DMS114 treated with DMSO at 0.1 percent for 48 hours (cell line): ENCODE measurements around the gene PLXNA4.

ENCODE experiments used
- DNase-seq: peaks from one replicate; lab custom pipeline; 2025; ENCODE audit not compliant: unreplicated experiment; lab: John Stamatoyannopoulos, UW

PLXNA4 gene

DNA sequence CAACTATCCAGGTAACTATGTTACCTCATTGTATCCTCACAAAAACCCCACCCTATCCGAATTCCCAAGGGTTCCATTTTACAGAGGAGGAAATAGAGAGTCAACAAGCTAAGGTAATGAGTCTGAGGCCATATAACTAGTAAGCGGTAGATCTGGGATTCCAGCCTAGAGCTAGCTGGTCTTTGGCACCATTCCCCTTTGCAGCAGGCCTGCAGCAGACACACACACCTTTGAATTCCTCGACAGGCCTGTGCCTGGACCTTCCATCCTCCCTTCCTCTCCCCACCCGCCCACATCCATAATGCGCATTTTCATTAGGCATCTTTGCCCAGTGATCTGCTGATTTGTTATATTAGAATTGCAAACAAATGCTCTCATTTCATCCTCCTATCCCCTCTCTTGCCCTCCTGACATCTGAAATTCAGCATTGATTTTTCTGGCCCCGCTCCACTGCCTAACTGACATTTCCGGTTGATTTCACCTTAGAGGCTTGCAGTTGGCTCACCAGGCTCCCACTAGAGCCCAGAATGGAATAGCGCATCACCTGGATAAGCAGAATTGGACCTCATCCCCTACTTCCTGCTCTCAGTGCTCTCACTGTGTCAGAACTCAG is 129.5 kb downstream of the PLXNA4 start:
- DNase-seq, result no peak

- no peak for DNase-seq
Observed at GRCh38 chr7:132446260-132446659, 130.0 kb downstream of the PLXNA4 start.

GRCh38 chr7:132443761-132444520 is 132.3 kb downstream of the PLXNA4 start:
- DNase-seq, result no peak

GRCh38 chr7:132441935-132442334 is 134.3 kb downstream of the PLXNA4 start:
- DNase-seq, result no peak

GRCh38 chr7:132440151-132440550 is 136.1 kb downstream of the PLXNA4 start:
- no peak for DNase-seq

DNA sequence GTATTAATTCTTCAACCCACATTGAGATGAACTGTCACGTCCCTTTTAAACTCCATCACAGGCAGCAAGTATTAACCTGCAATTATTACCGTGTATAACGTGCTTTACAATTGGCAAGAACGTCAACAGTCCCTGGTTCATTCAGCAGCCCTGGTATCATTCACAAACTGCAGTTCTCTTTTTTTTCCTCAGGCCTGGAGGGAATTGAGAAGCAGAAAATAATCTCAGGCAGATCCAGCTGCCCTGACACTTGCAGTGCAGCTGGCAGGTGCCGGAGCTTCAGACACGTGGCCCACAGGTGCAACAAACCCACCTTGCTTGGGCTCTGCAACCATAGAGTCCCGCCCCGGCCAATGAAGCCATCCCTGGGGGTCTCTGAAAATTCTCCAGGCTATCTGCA is 137.3 kb downstream of the PLXNA4 start:
- no peak for DNase-seq

GRCh38 chr7:132437730-132438129 is 138.5 kb downstream of the PLXNA4 start:
- DNase-seq, result no peak

GRCh38 chr7:132436121-132436520 is 140.1 kb downstream of the PLXNA4 start:
- no peak for DNase-seq

GRCh38 chr7:132435016-132435990 is 141.0 kb downstream of the PLXNA4 start:
- no peak for DNase-seq

- no peak for DNase-seq
Observed at GRCh38 chr7:132434041-132434440, 142.2 kb downstream of the PLXNA4 start.

DNA sequence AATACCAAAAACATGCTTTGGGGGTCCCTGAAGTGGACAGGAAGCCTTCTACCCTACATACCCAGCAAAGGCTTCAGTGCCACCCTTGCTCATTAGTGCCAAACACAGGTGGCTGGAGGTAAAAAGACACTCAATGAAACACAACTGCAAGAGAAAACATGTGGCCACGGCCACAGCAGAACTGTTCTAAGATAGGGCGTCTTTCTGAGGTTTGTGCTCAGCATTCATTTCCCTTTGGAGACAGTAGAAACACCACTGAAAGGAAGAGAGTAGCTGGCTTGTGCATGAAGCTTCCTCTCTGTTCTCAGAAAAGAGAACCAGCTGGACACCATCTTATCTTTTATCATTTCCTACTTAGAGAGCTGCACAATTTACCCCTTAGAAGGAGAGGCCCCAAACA is 143.0 kb downstream of the PLXNA4 start:
- no peak for DNase-seq

DNA sequence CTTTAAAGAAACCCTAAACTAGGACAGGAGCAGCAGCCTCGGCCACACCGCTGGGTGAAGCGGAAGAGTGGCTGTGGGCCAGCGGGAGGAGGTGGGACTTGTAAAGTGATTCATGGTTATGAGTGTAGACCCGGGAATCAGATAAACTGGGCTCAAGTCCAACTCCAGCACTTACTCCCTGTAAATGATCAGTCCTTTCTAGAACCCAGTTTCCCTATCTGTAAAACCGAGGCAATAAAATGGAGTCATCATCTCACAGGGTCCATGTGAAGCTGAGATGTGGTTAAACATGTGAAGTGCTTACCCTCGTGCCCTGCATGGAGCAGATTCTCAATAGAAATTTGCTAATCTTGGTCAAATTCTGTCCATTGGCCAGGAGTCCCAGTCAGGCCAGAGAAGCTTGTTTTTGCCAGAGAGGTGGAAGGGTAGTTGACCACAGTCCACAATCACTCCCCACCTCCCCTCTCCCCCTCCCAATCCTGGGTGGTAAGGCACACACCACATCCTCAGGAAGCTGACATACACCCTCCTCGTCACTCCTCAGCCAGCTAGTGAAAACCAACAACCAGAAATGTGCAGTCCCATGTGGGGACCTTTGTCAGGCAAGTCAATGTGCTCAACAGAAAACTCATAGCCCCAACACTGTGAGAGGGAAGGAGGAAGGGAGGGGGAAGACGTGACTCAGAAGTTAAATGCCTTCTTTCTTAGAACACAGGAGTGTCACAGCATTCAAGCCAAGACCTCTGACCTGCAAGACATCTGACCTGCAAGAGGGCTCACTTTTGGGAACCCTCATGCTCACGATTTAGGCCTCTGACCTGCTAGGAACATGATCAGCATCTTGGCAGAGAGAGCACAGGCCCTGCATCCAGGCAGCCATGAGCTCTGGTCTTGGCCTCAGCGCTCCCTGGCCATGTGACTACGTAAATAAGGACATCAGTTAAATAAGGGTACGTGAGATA is 145.1 kb downstream of the PLXNA4 start:
- DNase-seq, result no peak

DNA sequence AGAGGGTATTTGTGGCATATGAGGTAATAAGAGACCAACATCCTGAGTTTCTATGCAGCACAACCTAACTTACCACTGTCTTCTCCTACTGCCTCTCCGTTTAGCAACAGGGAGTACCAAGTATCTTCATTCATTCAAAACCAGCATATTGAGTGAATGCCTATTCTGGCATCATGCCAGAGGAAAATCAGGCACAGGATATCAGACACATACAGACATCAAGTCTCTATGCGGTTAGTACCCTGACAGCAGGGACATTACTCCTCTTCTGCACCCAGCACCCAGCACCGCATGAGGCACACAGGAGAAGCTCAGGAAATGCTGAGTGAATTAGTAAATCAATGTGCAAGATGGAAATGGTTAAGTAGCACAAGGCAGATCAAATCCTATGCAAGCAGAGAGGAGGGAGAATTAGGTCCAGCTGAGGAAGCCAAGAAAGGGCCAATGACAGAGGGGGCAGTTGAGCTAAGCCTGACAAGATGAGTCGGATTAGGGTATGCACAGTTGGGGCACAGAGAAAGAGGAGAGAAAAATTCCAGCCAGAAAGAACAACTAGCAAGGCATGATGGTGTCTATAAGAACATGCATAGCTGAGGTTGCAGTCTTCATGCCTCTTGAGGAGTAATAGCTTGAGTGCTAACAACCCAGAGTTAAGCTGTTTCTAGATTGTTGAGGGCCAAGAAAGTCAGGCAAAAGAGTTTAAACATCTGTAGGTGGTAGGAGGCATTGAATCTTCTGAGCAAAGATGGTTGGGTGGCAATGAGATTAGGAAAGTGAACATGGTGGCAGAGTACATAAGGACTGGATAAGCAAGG is 146.0 kb downstream of the PLXNA4 start:
- no peak for DNase-seq

GRCh38 chr7:132429181-132429580 is 147.1 kb downstream of the PLXNA4 start:
- no peak for DNase-seq

GRCh38 chr7:132428247-132428919 is 147.9 kb downstream of the PLXNA4 start:
- DNase-seq, result no peak

DNA sequence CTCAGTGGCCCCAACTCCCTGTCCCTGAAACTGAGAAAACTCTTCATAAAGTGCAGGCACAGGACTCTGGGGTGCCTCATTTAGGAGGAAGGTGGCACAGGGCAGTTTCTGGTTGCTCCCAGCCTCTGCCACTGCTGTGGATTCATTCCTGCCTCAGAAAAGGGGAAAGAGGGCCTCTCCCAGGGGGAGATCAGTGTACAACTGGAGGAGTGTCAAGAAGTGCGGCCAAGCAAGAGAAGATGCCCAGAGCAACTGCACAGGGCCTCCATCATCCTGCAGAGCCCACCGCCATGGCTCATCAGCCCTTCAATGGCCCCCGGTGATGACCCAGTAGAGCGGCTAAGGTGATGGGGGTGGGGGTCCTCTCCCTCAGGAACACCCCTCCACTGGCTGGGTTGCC is 150.3 kb downstream of the PLXNA4 start:
- no peak for DNase-seq

DNA sequence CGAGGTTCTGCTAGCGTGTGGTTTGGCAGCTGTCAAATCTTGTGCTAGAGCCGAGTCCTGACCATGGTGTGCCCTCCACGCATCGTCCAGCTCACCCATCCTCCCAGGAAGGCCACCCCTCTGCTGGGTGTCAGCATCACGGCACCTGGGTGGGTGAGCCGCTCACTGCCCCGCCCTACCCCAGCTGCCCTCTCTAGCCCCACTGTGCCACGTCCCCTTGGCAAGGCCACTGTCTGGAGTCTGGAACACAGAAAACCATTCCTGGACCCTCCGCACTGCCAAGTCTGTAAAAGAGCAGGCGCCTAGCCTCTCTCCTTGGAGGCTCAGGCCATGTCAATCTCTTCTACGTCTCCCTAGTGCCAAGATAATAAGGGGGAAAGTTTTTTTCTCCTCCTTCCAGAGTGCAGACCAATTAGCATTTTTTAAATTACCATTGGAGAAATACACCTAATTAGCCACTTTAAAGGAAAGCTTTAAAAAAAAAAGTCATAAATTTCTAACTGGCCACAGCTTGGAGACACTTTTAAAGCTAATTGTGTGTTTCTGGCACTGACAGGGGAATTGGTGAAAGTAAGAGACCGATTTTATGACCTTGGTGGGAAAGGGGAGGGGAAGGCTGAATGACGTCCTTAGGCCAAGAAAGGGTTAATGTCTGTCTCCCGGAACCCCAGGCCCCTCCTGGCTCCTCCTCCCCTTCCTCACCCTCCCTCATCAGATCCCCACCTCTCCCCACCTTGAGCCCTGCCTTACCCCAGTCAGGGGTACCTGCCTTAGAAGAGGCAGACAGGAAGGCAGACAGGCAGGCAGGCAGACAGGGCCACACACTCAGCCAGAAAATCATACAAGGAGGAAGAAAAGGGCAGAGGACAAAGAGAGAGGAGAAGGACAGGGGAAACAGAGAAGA is 151.2 kb downstream of the PLXNA4 start:
- DNase-seq, result no peak

- DNase-seq, result no peak
Observed at GRCh38 chr7:132424277-132424676, 152.0 kb downstream of the PLXNA4 start.
